Activated T-cell treated with anti-CD3 and anti-CD28 coated beads for 48 hours (primary cell): Measurements from ENCODE around the gene ZBTB46.
"Not testable (repeated sequence)": the region's sequence is repeated elsewhere in the genome, so short reads cannot be mapped to it uniquely, and the experiment has no call there.

Experiments used
- DNase-seq: peaks from one replicate; pipeline ENCODE4 v3.0.0-alpha.2; 2020; ENCODE audit warnings: low read depth

ZBTB46 gene

GRCh38 chr20:63734111-63734945, 96.7 kb downstream of the ZBTB46 start:
- DNase-seq: no peak

GRCh38 chr20:63733579-63734081, 97.4 kb downstream of the ZBTB46 start:
- no peak for DNase-seq

GRCh38 chr20:63733117-63733516, 97.9 kb downstream of the ZBTB46 start:
- DNase-seq: no peak

- DNase-seq: no peak
These were observed 98.7 kb downstream of the ZBTB46 start for GRCh38 chr20:63732118-63733095.

DNA sequence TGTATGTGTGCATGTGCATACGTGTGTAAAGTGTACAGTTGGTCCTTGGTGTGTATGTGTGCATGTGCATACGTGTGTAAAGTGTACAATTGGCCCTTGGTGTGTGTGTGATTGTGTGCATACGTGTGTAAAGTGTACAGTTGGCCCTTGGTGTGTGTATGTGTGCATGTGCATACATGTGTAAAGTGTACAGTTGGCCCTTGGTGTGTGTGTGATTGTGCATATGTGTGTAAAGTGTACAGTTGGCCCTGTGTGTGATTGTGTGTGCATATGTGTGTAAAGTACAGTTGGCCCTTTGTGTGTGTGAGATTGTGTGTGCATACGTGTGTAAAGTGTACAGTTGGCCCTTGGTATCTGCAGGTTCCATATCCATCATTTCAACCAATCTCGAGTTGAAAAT, 99.7 kb downstream of the ZBTB46 start:
- no peak for DNase-seq

DNA sequence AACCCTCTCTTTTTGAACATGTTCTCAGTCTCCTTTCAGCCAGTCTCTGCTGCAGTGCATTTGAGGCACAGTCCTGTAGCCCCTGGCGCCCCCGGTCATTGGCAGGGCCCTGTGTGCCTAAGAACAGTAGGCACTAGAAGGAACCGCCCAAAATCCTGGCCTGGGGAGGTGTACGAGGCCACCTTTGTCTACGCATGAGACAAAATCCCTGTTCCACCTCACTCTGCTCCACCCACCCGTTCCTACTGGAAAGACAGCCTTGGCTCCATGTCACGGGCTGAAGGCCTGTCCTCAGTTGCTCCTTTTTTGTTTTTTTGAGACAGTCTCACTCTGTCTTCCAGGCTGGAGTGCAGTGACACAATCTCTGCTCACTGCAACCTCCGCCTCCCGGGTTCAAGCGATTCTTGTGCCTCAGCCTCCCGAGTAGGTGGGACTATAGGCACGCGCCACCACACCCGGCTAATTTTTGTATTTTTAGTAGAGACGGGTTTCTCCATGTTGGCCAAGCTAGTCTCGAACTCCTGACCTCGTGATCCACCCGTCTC, 100.8 kb downstream of the ZBTB46 start:
- DNase-seq: not testable (repeated sequence)

DNA sequence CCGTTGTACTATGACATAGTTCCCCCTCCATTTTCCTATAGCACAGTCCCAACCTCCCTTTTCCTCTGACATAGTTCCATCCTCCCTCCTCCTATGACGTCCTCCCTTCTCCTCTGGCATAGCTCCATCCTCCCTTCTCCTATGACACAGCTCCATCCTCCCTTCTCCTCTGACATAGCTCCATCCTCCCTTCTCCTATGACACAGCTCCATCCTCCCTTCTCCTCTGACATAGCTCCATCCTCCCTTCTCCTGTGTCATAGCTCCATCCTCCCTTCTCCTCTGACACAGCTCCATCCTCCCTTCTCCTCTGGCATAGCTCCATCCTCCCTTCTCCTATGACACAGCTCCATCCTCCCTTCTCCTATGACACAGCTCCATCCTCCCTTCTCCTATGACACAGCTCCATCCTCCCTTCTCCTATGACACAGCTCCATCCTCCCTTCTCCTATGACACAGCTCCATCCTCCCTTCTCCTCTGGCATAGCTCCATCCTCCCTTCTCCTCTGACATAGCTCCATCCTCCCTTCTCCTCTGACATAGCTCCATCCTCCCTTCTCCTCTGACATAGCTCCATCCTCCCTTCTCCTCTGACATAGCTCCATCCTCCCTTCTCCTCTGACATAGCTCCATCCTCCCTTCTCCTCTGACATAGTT, 108.0 kb downstream of the ZBTB46 start:
- not testable (repeated sequence) for DNase-seq

DNA sequence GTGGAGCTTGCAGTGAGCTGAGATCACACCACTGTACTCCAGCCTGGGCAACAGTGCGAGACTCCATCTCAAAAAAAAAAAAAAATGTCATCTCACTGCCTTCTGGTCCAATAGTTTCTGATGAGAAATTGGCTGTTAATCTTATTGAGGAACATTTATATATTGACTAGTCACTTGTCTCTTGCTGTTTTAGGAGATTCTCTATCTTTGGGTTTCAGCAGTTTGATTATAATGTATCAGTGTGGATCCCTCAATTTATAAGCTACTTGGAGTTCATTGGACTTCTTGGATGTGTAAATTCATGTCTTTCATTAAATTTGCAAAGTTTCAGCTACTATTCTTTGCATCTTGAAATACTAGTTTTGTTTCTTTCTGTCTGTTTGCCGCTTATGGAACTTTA, 112.1 kb downstream of the ZBTB46 start:
- DNase-seq: no peak

DNA sequence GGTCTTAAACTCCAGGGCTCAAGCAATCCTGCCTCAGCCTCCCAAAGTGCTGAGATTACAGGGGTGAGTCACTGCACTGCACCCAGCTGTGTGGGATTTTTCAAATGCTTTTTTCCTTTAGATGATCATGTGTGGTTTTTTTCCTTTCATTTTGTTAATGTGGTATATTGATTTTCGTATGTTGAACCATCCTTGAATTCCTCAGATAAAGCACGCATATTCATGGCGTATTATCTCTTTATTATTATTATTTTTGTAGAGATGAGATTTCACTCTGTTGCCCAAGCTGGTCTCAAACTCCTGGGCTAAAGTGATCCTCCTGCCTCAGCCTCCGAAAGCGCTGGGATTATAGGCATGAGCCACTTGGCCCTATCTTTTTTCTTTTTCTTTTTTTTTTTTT, 116.2 kb downstream of the ZBTB46 start:
- no peak for DNase-seq

DNA sequence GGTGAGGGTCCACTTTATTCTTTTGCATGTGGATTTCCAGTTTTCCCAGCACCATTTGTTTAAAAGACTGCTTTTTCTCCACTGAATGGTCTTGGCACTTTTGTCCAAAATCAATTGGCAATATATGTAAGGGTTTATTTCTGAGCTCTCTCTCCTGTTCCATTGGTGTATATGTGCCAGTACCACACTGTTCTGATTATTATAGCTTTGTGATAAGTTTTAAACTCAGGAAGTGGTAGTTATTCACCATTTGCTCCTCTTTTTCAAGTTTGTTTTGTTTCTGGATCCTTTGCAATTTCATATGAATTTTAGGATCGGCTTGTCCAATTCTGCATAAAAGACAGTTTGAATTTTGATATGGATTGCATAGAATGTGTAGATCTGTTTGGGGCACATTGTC, 118.9 kb downstream of the ZBTB46 start:
- no peak for DNase-seq

DNA sequence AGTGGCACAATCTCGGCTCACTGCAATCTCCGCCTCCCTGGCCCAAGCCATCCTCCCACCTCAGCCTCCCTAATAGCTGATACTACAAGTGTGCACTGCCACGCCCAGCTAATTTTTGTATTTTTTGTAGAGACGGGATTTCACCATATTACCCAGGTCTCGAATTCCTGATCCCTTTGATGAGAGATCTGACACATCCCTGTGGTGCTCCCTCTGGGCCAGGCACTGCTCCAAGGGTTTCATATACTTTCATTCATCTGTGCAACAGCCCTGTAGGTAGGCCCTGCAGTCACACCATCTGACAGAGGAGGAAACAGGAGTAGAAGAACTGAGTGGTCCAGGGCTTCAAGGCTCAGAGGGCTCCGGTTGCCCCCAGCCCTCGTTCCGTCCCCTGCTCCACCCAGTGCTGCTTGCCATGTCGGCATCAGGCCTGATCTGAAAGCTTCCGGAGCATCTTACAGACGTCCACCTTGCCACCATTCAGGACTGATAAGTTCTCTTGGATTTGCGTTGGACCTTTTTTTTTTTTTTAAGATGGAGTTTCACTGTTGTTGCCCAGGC, 119.9 kb downstream of the ZBTB46 start:
- no peak for DNase-seq

GRCh38 chr20:63709149-63709527, 121.9 kb downstream of the ZBTB46 start:
- no peak for DNase-seq

DNA sequence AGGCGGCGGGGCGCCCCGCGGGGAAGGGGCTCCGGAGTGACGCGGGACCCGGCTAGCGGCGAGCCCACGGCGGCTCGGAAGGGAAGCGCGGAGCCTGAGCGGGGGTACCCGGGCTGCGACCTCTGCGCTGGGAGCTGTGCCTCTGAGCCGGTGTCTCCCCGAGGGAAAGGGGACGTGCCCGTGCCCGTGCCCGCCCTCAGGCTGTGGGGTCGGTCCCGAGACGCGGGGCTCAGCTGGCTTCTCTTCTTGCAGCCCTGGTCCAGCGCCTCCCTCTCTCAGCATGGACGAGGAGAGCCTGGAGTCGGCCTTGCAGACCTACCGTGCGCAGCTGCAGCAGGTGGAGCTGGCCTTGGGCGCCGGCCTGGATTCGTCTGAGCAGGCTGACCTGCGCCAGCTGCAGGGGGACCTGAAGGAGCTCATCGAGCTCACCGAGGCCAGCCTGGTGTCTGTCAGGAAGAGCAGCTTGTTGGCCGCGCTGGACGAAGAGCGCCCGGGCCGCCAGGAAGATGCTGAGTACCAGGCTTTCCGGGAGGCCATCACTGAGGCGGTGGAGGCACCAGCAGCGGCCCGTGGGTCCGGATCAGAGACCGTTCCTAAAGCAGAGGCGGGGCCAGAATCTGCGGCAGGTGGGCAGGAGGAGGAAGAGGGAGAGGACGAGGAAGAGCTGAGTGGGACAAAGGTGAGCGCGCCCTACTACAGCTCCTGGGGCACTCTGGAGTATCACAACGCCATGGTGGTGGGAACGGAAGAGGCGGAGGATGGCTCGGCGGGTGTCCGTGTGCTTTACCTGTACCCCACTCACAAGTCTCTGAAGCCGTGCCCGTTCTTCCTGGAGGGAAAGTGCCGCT, 122.5 kb downstream of the ZBTB46 start:
- no peak for DNase-seq

- peak; percentile 85 for DNase-seq
These were observed 123.3 kb downstream of the ZBTB46 start, which contains the start of the genes ARFRP1 and ZGPAT for GRCh38 chr20:63707558-63708300. ARFRP1 (minus strand) TSS chr20:63707976; CDS start chr20:63707091, 885 bp downstream. ZGPAT (plus strand) TSS chr20:63708039; CDS start chr20:63708581, 542 bp downstream.

GRCh38 chr20:63706852-63707557, 124.1 kb downstream of the ZBTB46 start:
- peak; percentile 57 for DNase-seq

- no peak for DNase-seq
These were observed 124.9 kb downstream of the ZBTB46 start for GRCh38 chr20:63706027-63706695.

- no peak for DNase-seq
These were observed 125.6 kb downstream of the ZBTB46 start for GRCh38 chr20:63705232-63706026.

DNA sequence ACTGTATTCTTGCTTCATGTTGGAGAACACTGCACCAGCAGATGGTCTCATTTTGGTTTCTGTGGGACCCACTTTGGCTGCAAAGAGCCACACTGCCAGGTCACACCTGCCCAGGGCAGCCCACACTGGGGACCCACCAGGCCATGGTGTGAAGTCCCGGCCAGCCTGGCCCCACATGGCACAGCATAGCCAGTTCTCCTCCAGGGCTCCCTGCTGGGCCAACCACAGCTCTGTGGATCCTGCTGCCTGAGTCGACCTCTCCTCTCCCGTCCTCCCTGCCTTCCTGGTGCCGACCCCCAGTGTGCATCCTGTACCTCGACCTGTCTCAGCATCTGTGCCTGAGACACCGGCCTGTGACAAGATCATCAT, 126.3 kb downstream of the ZBTB46 start:
- no peak for DNase-seq
